HG02763 (cell line): ENCODE measurements around the gene TRABD2A.
A peak's percentile ranks its signal among the peaks of the same experiment; 100 is the strongest.
"Not testable (repeated sequence)": the region's sequence is repeated elsewhere in the genome, so short reads cannot be mapped to it uniquely, and the experiment has no call there.

ENCODE experiments used
- ATAC-seq: cut with Tn5 transposase; IDR thresholded peaks from one replicate; pipeline ENCODE4 v1.9.1; 2021; ENCODE audit warnings: mild to moderate bottlenecking, moderate library complexity; ENCODE audit not compliant: unreplicated experiment

Gene TRABD2A

DNA sequence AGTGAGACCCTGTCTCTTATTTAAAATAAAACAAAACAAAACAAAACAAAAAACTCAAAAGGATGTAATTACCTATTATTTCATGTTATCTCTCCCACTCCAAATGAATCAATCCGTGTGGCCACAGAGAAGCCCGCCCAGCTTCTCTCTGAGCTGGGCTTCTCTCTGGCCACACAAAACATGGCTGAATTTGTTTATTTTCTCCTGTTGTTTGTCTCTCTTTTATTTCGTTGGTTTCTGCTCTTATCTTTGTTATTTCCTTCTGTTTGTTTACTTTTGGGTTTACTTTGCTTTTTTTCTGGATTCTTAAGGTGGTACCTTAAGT lies 1.5 kb upstream of the TRABD2A start:
- no peak for ATAC-seq

GRCh38 chr2:84881581-84882413 lies 913 bp upstream of the TRABD2A start:
- peak; percentile 63 for ATAC-seq

- ATAC-seq, result no peak
Observed at GRCh38 chr2:84880395-84880644, 564 bp downstream of the TRABD2A start.

DNA sequence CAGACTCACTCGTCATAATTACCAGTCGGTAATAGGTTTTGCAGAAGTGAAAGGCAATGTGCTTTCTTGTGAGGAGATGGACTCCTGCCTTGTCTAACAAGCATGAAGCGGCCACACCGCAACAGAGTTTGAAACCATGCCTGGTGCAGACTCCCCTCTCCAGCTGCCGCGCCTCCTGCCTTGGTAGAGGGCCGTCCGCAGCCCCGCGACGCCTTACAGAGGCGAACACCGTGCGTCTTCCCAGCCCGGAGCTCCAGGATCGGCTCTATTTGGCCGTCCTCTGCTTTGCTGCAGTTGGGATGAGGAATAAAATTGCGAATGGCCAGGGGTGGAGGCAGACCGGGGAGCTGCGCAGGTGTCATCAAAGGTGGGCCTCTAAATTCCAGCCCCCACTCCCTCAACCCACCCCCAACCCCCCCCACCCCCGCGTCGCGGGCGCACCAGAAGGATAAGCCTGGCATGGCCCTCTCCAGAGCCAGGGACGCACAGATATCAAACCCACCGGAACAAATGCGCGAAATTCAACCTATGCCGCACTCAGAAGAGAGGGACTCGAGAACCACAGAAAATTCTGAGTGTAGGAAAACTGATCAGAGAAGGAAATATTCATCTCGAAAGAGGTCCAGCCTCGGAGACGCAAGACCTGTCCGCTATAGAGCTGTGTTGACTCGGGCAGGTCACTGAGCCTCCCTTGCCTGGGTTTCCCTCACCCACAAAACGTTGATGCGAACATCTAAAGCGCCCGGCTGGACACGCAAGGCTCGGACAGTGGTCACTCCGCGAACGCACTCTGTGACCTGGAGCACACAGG lies 1.1 kb downstream of the TRABD2A start:
- ATAC-seq, result peak; percentile 61

- no peak for ATAC-seq
Observed at GRCh38 chr2:84878896-84879583, 1.8 kb downstream of the TRABD2A start.

GRCh38 chr2:84878459-84878858 lies 2.4 kb downstream of the TRABD2A start:
- ATAC-seq, result peak; percentile 42

DNA sequence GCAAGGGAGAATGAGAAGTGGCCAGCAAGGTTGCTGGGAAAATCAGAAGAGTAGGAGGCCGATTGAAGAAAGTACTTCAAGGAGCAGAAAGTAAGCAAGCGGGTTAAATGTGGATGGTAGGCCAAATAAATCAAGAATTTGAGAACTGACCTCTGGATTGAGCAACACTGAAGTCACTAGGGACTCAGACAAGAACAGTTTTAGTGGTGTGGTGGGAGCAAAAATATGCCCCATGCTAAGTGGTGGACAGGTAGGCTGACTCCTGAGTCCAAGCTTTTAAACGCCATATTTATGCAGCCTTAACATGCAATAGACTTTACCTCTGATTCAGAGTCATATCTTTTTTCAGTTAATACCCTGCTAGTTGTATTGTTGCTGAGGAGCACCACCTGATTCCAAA lies 4.5 kb downstream of the TRABD2A start:
- ATAC-seq, result no peak

- not testable (repeated sequence) for ATAC-seq
Observed at GRCh38 chr2:84875619-84876018, 5.3 kb downstream of the TRABD2A start.

DNA sequence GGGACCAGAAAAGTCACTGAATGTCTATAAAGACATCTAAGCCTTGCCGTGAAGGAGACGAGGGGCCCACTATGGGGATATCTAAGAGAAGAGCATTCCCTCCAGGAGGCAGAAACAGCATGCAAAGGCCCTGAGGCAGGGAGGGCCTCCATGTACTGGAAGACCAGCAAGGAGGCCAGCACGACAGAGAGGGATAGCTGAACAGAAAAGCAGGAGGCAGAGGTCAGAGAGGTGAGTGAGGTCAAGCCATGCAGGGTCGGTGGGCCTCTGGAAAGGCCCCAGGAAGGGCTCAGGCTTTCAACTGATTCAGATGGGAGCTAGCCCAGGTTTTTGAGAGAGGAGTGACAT lies 5.7 kb downstream of the TRABD2A start:
- ATAC-seq, result no peak

DNA sequence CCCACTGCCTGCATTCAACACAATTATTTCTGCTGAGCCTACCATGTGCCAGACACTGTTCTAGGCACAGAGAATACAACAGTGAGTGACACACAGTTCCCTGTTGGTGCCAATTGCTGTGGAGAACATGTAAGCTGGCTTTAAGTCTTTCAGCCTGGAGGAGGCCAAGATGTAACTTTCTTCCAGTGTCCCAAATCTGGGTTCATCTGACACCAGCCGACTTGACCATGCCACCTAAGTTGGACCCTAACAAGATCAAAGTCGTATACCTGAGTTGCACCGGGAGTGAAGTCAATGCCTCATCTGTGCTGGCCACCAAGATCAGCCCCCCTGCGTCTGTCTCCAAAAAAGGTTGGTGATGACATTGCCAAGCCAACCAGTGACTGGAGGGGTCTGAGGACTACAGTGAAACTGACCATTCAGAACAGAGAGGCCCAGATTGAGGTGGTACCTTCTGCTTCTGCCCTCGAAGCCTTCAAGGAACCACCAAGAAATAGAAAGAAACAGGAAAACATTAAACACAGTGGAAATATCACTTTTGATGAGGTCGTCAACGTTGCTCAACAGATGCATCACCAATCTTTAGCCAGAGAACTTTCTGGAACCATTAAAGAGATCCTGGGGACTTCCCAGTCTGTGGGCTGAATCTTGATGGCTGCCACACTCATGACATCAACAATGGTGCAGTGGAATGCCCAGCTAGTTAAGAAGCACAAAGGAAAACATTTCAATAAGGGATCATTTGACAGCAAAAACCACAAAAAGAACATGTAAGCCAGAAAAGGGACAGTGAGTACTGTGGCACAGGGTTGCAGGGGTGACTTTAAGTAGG lies 6.3 kb downstream of the TRABD2A start:
- ATAC-seq, result no peak

DNA sequence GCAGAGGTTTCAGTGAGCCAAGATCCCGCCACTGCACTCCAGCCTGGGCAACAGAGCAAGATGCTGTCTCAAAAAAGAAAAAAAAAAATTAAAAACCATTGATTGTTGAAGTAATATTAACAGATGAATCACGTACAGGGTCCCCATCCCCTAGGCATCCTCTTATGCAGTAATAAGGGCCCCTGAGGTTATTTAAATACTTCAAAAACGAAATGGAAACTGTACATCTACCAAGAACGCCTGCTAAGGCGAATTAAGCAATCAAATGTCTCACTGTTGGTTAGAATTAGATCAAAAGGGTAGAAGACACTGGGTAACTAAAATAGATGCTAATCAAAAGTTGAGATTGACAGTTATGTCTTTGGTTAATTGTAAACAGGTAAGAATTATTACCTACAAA lies 7.5 kb downstream of the TRABD2A start:
- ATAC-seq, result no peak

- ATAC-seq, result not testable (repeated sequence)
Observed at GRCh38 chr2:84872691-84873090, 8.2 kb downstream of the TRABD2A start.

- ATAC-seq, result no peak
Observed at GRCh38 chr2:84870306-84870705, 10.6 kb downstream of the TRABD2A start.

GRCh38 chr2:84868327-84868726 lies 12.6 kb downstream of the TRABD2A start:
- not testable (repeated sequence) for ATAC-seq

DNA sequence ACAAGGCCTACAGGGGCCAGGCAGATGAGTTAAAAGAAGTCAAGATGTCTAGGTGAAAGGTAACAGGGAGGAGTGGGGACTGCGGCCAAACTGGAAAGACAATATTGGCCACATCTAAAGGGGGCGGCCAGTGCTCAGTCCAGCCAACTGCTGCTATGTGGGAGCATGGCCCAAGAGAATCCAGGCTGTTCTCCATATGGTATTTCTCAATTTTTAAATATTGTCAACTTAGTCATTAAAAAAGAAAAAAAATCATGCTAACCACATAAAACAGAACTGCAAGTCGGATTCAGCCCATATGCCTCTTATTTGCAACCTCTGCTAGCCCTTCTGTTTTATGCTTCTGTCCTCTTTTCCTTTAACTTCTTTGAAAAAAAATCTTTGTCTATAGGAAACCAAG lies 14.8 kb downstream of the TRABD2A start:
- ATAC-seq, result no peak

GRCh38 chr2:84865181-84865783 lies 15.6 kb downstream of the TRABD2A start:
- ATAC-seq, result no peak

DNA sequence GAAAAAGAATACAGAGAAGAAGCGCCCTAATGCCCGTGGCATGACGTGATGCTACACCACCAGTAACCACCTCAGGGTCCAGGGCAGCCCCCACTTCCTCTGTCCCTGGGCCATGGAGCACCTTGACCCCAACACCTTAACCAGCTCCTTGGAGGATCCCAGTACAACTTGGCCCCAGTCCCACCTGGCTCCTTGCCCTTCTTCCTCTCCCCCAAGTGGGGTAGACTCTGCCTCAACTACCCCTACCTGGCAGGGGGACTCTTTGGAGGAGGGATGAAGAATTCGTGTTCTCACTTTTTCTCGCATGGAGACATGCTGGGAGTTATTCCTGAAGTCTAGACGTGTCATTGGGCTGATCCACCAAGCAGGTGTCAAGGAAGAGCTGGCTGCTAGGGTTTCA lies 18.9 kb downstream of the TRABD2A start:
- ATAC-seq, result no peak

- ATAC-seq, result no peak
Observed at GRCh38 chr2:84861539-84861938, 19.3 kb downstream of the TRABD2A start.

DNA sequence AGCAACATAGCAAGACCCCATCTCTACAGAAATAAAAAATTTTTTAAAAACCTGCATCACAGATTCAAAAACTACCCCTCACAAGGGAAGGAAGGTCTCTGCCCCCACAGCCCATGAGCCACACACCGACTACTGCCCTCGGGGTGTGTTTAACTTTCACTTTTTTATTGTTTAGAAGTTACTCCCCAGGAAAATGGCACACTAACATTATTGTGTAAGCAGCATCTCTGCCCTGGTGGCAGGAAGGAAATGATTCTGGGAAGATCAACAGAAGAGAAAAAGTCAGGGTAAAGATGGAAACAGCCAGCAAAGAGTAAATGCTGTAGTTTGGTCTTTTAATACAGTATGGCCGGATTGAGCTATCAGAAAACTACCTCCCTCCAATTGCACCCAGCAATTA lies 21.9 kb downstream of the TRABD2A start:
- no peak for ATAC-seq

DNA sequence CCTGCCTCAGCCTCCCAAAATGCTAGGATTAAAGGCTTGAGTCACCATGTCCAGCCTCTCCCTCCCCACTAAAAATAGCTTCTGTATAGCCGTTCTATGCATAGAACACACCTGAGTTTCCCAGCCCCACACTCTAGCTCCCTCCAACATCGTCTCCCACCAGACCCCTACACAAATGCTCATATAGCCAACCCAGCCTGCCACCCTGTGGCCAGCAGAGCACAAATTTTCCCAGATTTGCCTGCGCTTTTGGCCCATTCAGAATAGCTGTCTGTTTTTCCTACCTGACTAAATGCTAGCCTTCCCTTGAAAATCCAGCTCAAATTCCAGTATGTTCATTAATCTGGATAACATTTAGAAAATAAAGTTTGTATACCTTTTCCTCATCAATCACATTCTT lies 22.8 kb downstream of the TRABD2A start:
- ATAC-seq, result no peak

- no peak for ATAC-seq
Observed at GRCh38 chr2:84857566-84857965, 23.3 kb downstream of the TRABD2A start.
